ENCODE data around the gene RER1. TPM values are rescaled to one million over a fixed set of nuclear protein-coding genes. Genes with fewer than 3 reads are reported as not detected.

RER1 gene
- total RNA-seq, 1 experiment from 2014 or later, result 141 TPM

DNA sequence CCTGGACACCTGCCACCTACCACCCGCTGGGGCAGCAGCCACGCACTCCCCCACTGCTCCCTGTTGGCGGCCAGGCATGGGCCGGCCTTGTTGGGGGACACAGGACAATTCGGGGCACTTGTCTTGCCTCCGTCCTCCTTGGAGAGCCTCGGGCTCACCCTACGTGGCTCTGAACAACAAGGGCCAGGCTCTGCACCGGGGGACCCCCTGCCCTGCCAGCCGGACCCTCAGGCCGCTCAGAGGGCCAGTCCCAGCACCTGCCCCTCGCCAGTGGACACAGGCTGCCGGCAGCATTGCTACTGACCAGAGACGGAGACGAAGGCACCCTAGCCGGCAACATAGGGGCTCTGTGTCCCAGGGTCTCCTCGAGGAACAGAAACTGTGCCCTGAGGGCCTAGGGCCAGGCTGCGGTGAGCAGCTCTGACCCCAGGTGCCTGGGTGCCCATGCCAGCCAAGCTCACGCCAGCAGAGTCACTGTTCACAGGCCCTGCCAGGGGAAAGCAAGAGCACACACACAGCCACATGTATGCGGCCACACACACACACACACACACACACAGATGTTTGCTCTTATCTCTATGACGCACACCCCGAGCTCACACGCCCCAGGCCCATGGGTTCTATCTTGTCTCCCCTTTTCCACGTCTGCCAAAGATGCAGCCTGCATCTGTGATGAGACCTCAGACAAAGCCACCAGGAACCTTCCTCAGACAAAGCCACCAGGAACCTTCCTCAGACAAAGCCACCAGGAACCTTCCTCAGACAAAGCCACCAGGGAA is 46.2 kb upstream of the RER1 start:
- no peak overlapping the region for H3K27ac Mint-ChIP-seq (ENCODE audit: unreplicated experiment)
- CTCF ChIA-PET, result no interaction called here

DNA sequence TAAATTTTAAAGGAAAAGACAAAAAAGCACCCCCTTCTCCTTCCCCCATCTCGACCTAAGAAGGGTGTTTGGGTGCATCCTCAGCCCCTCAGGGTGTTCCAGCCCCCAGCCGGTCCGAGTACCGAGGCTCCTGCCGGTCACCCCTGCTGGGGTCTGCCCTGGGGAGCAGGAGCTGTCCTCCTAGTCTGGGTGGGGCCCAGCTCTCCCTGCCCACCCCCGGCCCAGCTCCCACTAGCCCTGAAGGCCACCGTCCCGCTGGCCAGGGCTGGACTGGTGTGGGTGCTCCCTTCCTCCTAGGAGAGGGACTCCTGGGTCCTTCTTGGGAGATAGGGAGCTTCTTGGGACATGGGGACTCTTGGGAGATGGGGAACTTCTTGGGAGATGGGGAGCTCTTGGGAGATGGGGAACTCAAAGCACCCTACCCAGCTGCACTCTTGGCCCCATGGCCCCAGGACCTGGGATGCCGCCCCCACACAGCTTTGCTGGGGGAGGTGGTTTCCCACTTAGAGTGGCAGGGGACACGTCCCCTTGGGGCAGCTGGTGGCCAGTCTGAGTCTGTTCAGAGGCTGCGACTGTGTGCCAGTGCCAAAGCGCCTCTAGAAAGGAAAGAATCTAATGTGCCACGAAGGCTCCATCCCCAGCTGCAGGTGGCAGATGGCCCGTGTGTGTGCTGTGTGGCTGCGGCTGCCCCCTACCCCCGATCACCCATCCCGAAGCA is 44.8 kb upstream of the RER1 start:
- Mint-ChIP-seq H3K36me3 (ENCODE audit: insufficient read depth, unreplicated experiment) (no peaks in the 10 kb centered on the region), H3K4me3 (ENCODE audit: unreplicated experiment) (no peak overlapping the region), H3K9me3 (ENCODE audit: unreplicated experiment) (no peaks in the 10 kb centered on the region), H3K27me3 (ENCODE audit: insufficient read depth, unreplicated experiment) (peaks cover 2% of the 10 kb centered on the region), H3K27ac (ENCODE audit: unreplicated experiment) (no peak overlapping the region), H3K4me1 (ENCODE audit: low read depth, unreplicated experiment) (no peaks in the 10 kb centered on the region)
- no TSS peak for BruUV-seq (replicated peaks)
- Histone ChIP-seq H3K36me3 (ENCODE audit: control insufficient read depth, insufficient read depth, low read length) (no peaks in the 10 kb centered on the region), H3K9me3 (no peaks in the 10 kb centered on the region), H3K27me3 (replicated peaks; ENCODE audit: control insufficient read depth, insufficient read depth, low read length) (no peaks in the 10 kb centered on the region), H3K4me1 (no peaks in the 10 kb centered on the region), H3K4me3 (ENCODE audit: low read depth, low read length) (no peak overlapping the region)
- DNase-seq, result no peak
- intact Hi-C loops (cut with micrococcal nuclease; ENCODE audit: unreplicated experiment), result no loop called here
- TF ChIP-seq, protein P1, sequence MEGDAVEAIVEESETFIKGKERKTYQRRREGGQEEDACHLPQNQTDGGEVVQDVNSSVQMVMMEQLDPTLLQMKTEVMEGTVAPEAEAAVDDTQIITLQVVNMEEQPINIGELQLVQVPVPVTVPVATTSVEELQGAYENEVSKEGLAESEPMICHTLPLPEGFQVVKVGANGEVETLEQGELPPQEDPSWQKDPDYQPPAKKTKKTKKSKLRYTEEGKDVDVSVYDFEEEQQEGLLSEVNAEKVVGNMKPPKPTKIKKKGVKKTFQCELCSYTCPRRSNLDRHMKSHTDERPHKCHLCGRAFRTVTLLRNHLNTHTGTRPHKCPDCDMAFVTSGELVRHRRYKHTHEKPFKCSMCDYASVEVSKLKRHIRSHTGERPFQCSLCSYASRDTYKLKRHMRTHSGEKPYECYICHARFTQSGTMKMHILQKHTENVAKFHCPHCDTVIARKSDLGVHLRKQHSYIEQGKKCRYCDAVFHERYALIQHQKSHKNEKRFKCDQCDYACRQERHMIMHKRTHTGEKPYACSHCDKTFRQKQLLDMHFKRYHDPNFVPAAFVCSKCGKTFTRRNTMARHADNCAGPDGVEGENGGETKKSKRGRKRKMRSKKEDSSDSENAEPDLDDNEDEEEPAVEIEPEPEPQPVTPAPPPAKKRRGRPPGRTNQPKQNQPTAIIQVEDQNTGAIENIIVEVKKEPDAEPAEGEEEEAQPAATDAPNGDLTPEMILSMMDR (IDR thresholded peaks at IDR 0.05; ENCODE audit: insufficient read depth in 1 of 2, low read depth in 1 of 2, low read length in 1 of 2, severe bottlenecking in 1 of 2, unreplicated experiment in 1 of 2), result no peak
- ChIA-PET CTCF (no interaction called here), POLR2A (no interaction called here)

More for the DNA sequence above, 46.2 kb upstream of the RER1 start:
- Mint-ChIP-seq H3K4me1 (ENCODE audit: low read depth, unreplicated experiment) (no peaks in the 10 kb centered on the region), H3K27me3 (ENCODE audit: insufficient read depth, unreplicated experiment) (no peaks in the 10 kb centered on the region), H3K36me3 (ENCODE audit: insufficient read depth, unreplicated experiment) (peaks cover under 1% of the 10 kb centered on the region), H3K9me3 (ENCODE audit: unreplicated experiment) (no peaks in the 10 kb centered on the region), H3K4me3 (ENCODE audit: unreplicated experiment) (no peak overlapping the region)
- no peak for DNase-seq
- Histone ChIP-seq H3K27me3 (replicated peaks; ENCODE audit: control insufficient read depth, insufficient read depth, low read length) (no peaks in the 10 kb centered on the region), H3K36me3 (ENCODE audit: control insufficient read depth, insufficient read depth, low read length) (no peaks in the 10 kb centered on the region), H3K4me1 (no peaks in the 10 kb centered on the region), H3K9me3 (no peaks in the 10 kb centered on the region), H3K4me3 (ENCODE audit: low read depth, low read length) (no peak overlapping the region)
- POLR2A ChIA-PET, result no interaction called here
- intact Hi-C loops (cut with micrococcal nuclease; ENCODE audit: unreplicated experiment), result no loop called here
- TF ChIP-seq, protein P1 (IDR thresholded peaks at IDR 0.05; ENCODE audit: insufficient read depth in 1 of 2, low read depth in 1 of 2, low read length in 1 of 2, severe bottlenecking in 1 of 2, unreplicated experiment in 1 of 2), result no peak
- BruUV-seq (replicated peaks), result no TSS peak

DNA sequence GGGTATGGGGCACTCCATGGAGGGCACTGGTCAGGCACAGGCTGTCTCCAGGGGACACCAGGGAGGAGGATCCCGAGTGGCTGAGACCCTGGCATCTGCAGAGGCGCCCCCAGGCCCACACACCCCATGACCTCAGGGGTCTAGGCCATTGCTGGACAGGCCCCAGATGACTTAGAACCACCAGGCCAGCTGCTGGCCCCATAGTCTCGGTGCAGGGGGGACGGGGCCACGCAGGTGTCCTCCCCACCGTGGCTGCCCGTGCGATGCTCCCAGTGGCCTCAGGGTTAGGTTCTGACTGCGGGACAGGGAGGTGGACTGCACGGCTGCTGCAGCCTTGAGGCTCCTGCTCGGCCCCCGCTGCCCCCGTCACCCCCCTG is 44.2 kb upstream of the RER1 start:
- intact Hi-C loops (cut with micrococcal nuclease; ENCODE audit: unreplicated experiment), result no loop called here
- Histone ChIP-seq H3K4me3 (ENCODE audit: low read depth, low read length) (no peak overlapping the region), H3K9me3 (no peaks in the 10 kb centered on the region), H3K36me3 (ENCODE audit: control insufficient read depth, insufficient read depth, low read length) (no peaks in the 10 kb centered on the region), H3K4me1 (no peaks in the 10 kb centered on the region), H3K27me3 (replicated peaks; ENCODE audit: control insufficient read depth, insufficient read depth, low read length) (no peaks in the 10 kb centered on the region)
- ChIA-PET POLR2A (no interaction called here), CTCF (no interaction called here)
- TF ChIP-seq, protein P1 (IDR thresholded peaks at IDR 0.05; ENCODE audit: insufficient read depth in 1 of 2, low read depth in 1 of 2, low read length in 1 of 2, severe bottlenecking in 1 of 2, unreplicated experiment in 1 of 2), result no peak
- Mint-ChIP-seq H3K4me1 (ENCODE audit: low read depth, unreplicated experiment) (no peaks in the 10 kb centered on the region), H3K9me3 (ENCODE audit: unreplicated experiment) (no peaks in the 10 kb centered on the region), H3K27me3 (ENCODE audit: insufficient read depth, unreplicated experiment) (peaks cover 2% of the 10 kb centered on the region), H3K27ac (ENCODE audit: unreplicated experiment) (no peak overlapping the region), H3K36me3 (ENCODE audit: insufficient read depth, unreplicated experiment) (no peaks in the 10 kb centered on the region), H3K4me3 (ENCODE audit: unreplicated experiment) (no peak overlapping the region)
- no TSS peak for BruUV-seq (replicated peaks)
- no peak for DNase-seq

Measured in Caco-2 (cell line).